ENCODE data around the gene GPRC6A. TPM values are rescaled to one million over a fixed set of nuclear protein-coding genes. Genes with fewer than 3 reads are reported as not detected.

The GPRC6A gene
- polyA plus RNA-seq, 4 donors = not detected

GRCh38 chr6:116767715-116768114 is 61.2 kb downstream of the GPRC6A start:
- Histone ChIP-seq H3K4me1 (ENCODE audit: control insufficient read depth in 3 of 3, insufficient read depth in 2 of 3, low read depth in 1 of 3, low read length in 2 of 3) (no peaks in the 10 kb centered on the region), H3K36me3 (ENCODE audit: control insufficient read depth in 3 of 3, insufficient read depth in 2 of 3, low read depth in 1 of 3, low read length in 3 of 3) (no peaks in the 10 kb centered on the region), H3K9me3 (ENCODE audit: control insufficient read depth in 2 of 2, insufficient read depth in 1 of 2, low read depth in 1 of 2, low read length in 1 of 2) (no peaks in the 10 kb centered on the region), H3K4me3 (ENCODE audit: low read depth in 1 of 3, low read length in 3 of 3) (no peak overlapping the region), H3K27me3 (ENCODE audit: control insufficient read depth in 3 of 3, insufficient read depth in 3 of 3, low read length in 3 of 3) (peaks cover 6 to 28% (median 19%) of the 10 kb centered on the region in 3 donors), H3K27ac (ENCODE audit: low read depth in 1 of 3, low read length in 2 of 3) (no peak overlapping the region)
- FAIRE-seq (no peak), DNase-seq (no peak)
- WGBS, 3 donors = 58 to 73% (median 71%) methylated on average over 2 of the region's 2 CpGs

GRCh38 chr6:116766506-116767176 is 62.2 kb downstream of the GPRC6A start:
- no peaks in the 10 kb centered on the region for H3K4me1 ChIP-seq (ENCODE audit: control insufficient read depth in 3 of 3, insufficient read depth in 2 of 3, low read depth in 1 of 3, low read length in 2 of 3)
- no peaks in the 10 kb centered on the region for H3K9me3 ChIP-seq (ENCODE audit: control insufficient read depth in 2 of 2, insufficient read depth in 1 of 2, low read depth in 1 of 2, low read length in 1 of 2)
- H3K36me3 ChIP-seq (ENCODE audit: control insufficient read depth in 3 of 3, insufficient read depth in 2 of 3, low read depth in 1 of 3, low read length in 3 of 3) = no peaks in the 10 kb centered on the region
- WGBS, 3 donors = 57 to 74% (median 59%) methylated on average over 5 of the region's 5 CpGs
- DNase-seq (no peak), FAIRE-seq (no peak)
- no peak overlapping the region for H3K4me3 ChIP-seq (ENCODE audit: low read depth in 1 of 3, low read length in 3 of 3)
- no peak overlapping the region for H3K27ac ChIP-seq (ENCODE audit: low read depth in 1 of 3, low read length in 2 of 3)
- H3K27me3 ChIP-seq (ENCODE audit: control insufficient read depth in 3 of 3, insufficient read depth in 3 of 3, low read length in 3 of 3) = peaks cover 6 to 28% (median 19%) of the 10 kb centered on the region in 3 donors

- Histone ChIP-seq H3K36me3 (ENCODE audit: control insufficient read depth in 3 of 3, insufficient read depth in 2 of 3, low read depth in 1 of 3, low read length in 3 of 3) (no peaks in the 10 kb centered on the region), H3K27me3 (ENCODE audit: control insufficient read depth in 3 of 3, insufficient read depth in 3 of 3, low read length in 3 of 3) (peaks cover 6 to 28% (median 19%) of the 10 kb centered on the region in 3 donors), H3K4me1 (ENCODE audit: control insufficient read depth in 3 of 3, insufficient read depth in 2 of 3, low read depth in 1 of 3, low read length in 2 of 3) (no peaks in the 10 kb centered on the region), H3K27ac (ENCODE audit: low read depth in 1 of 3, low read length in 2 of 3) (no peak within 1 kb of the TSS), H3K9me3 (ENCODE audit: control insufficient read depth in 2 of 2, insufficient read depth in 1 of 2, low read depth in 1 of 2, low read length in 1 of 2) (no peaks in the 10 kb centered on the region), H3K4me3 (ENCODE audit: low read depth in 1 of 3, low read length in 3 of 3) (peak within 1 kb of the TSS in 2 of 3 donors; percentile 40 to 42)
- peak in 1 of 2 donors; percentile 35 for DNase-seq
- no peak for FAIRE-seq
- WGBS, 3 donors = 2 to 4% (median 2%) methylated on average over 67 to 89 of the region's 89 CpGs
Observed at GRCh38 chr6:116764961-116765841, 63.7 kb downstream of the GPRC6A start, which contains the start of gene FAM162B. TSS of gene FAM162B (minus strand) at chr6:116765719. CDS start at chr6:116765576, 143 bp downstream.

- Histone ChIP-seq H3K9me3 (ENCODE audit: control insufficient read depth in 2 of 2, insufficient read depth in 1 of 2, low read depth in 1 of 2, low read length in 1 of 2) (no peaks in the 10 kb centered on the region), H3K4me3 (ENCODE audit: low read depth in 1 of 3, low read length in 3 of 3) (peak overlapping the region in 2 of 3 donors; percentile 40 to 42), H3K27me3 (ENCODE audit: control insufficient read depth in 3 of 3, insufficient read depth in 3 of 3, low read length in 3 of 3) (peaks cover 6 to 28% (median 19%) of the 10 kb centered on the region in 3 donors), H3K4me1 (ENCODE audit: control insufficient read depth in 3 of 3, insufficient read depth in 2 of 3, low read depth in 1 of 3, low read length in 2 of 3) (no peaks in the 10 kb centered on the region), H3K36me3 (ENCODE audit: control insufficient read depth in 3 of 3, insufficient read depth in 2 of 3, low read depth in 1 of 3, low read length in 3 of 3) (no peaks in the 10 kb centered on the region), H3K27ac (ENCODE audit: low read depth in 1 of 3, low read length in 2 of 3) (no peak overlapping the region)
- FAIRE-seq = no peak
- no peak for DNase-seq
- 27 to 35% (median 32%) methylated on average over 19 of the region's 19 CpGs for WGBS, 3 donors
Observed at GRCh38 chr6:116764629-116764960, 64.3 kb downstream of the GPRC6A start.

GRCh38 chr6:116763906-116764628 is 64.8 kb downstream of the GPRC6A start:
- WGBS, 3 donors = 80 to 83% (median 81%) methylated on average over 11 of the region's 11 CpGs
- Histone ChIP-seq H3K36me3 (ENCODE audit: control insufficient read depth in 3 of 3, insufficient read depth in 2 of 3, low read depth in 1 of 3, low read length in 3 of 3) (no peaks in the 10 kb centered on the region), H3K9me3 (ENCODE audit: control insufficient read depth in 2 of 2, insufficient read depth in 1 of 2, low read depth in 1 of 2, low read length in 1 of 2) (no peaks in the 10 kb centered on the region), H3K4me1 (ENCODE audit: control insufficient read depth in 3 of 3, insufficient read depth in 2 of 3, low read depth in 1 of 3, low read length in 2 of 3) (no peaks in the 10 kb centered on the region), H3K27ac (ENCODE audit: low read depth in 1 of 3, low read length in 2 of 3) (no peak overlapping the region), H3K4me3 (ENCODE audit: low read depth in 1 of 3, low read length in 3 of 3) (peak overlapping the region in 1 of 3 donors; percentile 42), H3K27me3 (ENCODE audit: control insufficient read depth in 3 of 3, insufficient read depth in 3 of 3, low read length in 3 of 3) (peaks cover 6 to 28% (median 19%) of the 10 kb centered on the region in 3 donors)
- no peak for FAIRE-seq
- DNase-seq = no peak

- Histone ChIP-seq H3K9me3 (ENCODE audit: control insufficient read depth in 2 of 2, insufficient read depth in 1 of 2, low read depth in 1 of 2, low read length in 1 of 2) (no peaks in the 10 kb centered on the region), H3K36me3 (ENCODE audit: control insufficient read depth in 3 of 3, insufficient read depth in 2 of 3, low read depth in 1 of 3, low read length in 3 of 3) (no peaks in the 10 kb centered on the region), H3K27ac (ENCODE audit: low read depth in 1 of 3, low read length in 2 of 3) (no peak overlapping the region), H3K4me3 (ENCODE audit: low read depth in 1 of 3, low read length in 3 of 3) (no peak overlapping the region), H3K4me1 (ENCODE audit: control insufficient read depth in 3 of 3, insufficient read depth in 2 of 3, low read depth in 1 of 3, low read length in 2 of 3) (no peaks in the 10 kb centered on the region), H3K27me3 (ENCODE audit: control insufficient read depth in 3 of 3, insufficient read depth in 3 of 3, low read length in 3 of 3) (peaks cover 6 to 28% (median 19%) of the 10 kb centered on the region in 3 donors)
- DNase-seq (no peak), FAIRE-seq (no peak)
Observed at GRCh38 chr6:116763048-116763447, 65.8 kb downstream of the GPRC6A start.

GRCh38 chr6:116762235-116762634 is 66.6 kb downstream of the GPRC6A start:
- Histone ChIP-seq H3K27ac (ENCODE audit: low read depth in 1 of 3, low read length in 2 of 3) (no peak overlapping the region), H3K4me3 (ENCODE audit: low read depth in 1 of 3, low read length in 3 of 3) (no peak overlapping the region), H3K9me3 (ENCODE audit: control insufficient read depth in 2 of 2, insufficient read depth in 1 of 2, low read depth in 1 of 2, low read length in 1 of 2) (no peaks in the 10 kb centered on the region), H3K4me1 (ENCODE audit: control insufficient read depth in 3 of 3, insufficient read depth in 2 of 3, low read depth in 1 of 3, low read length in 2 of 3) (no peaks in the 10 kb centered on the region), H3K36me3 (ENCODE audit: control insufficient read depth in 3 of 3, insufficient read depth in 2 of 3, low read depth in 1 of 3, low read length in 3 of 3) (no peaks in the 10 kb centered on the region), H3K27me3 (ENCODE audit: control insufficient read depth in 3 of 3, insufficient read depth in 3 of 3, low read length in 3 of 3) (peaks cover 6 to 28% (median 19%) of the 10 kb centered on the region in 3 donors)
- FAIRE-seq (no peak), DNase-seq (no peak)
- WGBS, 3 donors = 87 to 90% (median 88%) methylated on average over 1 of the region's 1 CpG

GRCh38 chr6:116761779-116762178 is 67.1 kb downstream of the GPRC6A start:
- Histone ChIP-seq H3K4me1 (ENCODE audit: control insufficient read depth in 3 of 3, insufficient read depth in 2 of 3, low read depth in 1 of 3, low read length in 2 of 3) (no peaks in the 10 kb centered on the region), H3K27ac (ENCODE audit: low read depth in 1 of 3, low read length in 2 of 3) (no peak overlapping the region), H3K4me3 (ENCODE audit: low read depth in 1 of 3, low read length in 3 of 3) (no peak overlapping the region), H3K9me3 (ENCODE audit: control insufficient read depth in 2 of 2, insufficient read depth in 1 of 2, low read depth in 1 of 2, low read length in 1 of 2) (no peaks in the 10 kb centered on the region), H3K27me3 (ENCODE audit: control insufficient read depth in 3 of 3, insufficient read depth in 3 of 3, low read length in 3 of 3) (peaks cover 6 to 26% (median 19%) of the 10 kb centered on the region in 3 donors), H3K36me3 (ENCODE audit: control insufficient read depth in 3 of 3, insufficient read depth in 2 of 3, low read depth in 1 of 3, low read length in 3 of 3) (no peaks in the 10 kb centered on the region)
- FAIRE-seq (no peak), DNase-seq (no peak)
- WGBS, 3 donors = 69 to 75% (median 72%) methylated on average over 4 of the region's 4 CpGs
